HG03432 (cell line): Measurements from ENCODE around the gene CD302.
A peak's percentile ranks its signal among the peaks of the same experiment; 100 is the strongest.
"Not testable (repeated sequence)": the region's sequence is repeated elsewhere in the genome, so short reads cannot be mapped to it uniquely, and the experiment has no call there.

Experiments used
- ATAC-seq: cut with Tn5 transposase; IDR thresholded peaks from one replicate; pipeline ENCODE4 v1.9.1; 2021; ENCODE audit warnings: mild to moderate bottlenecking, moderate library complexity; ENCODE audit not compliant: unreplicated experiment

CD302 gene

DNA sequence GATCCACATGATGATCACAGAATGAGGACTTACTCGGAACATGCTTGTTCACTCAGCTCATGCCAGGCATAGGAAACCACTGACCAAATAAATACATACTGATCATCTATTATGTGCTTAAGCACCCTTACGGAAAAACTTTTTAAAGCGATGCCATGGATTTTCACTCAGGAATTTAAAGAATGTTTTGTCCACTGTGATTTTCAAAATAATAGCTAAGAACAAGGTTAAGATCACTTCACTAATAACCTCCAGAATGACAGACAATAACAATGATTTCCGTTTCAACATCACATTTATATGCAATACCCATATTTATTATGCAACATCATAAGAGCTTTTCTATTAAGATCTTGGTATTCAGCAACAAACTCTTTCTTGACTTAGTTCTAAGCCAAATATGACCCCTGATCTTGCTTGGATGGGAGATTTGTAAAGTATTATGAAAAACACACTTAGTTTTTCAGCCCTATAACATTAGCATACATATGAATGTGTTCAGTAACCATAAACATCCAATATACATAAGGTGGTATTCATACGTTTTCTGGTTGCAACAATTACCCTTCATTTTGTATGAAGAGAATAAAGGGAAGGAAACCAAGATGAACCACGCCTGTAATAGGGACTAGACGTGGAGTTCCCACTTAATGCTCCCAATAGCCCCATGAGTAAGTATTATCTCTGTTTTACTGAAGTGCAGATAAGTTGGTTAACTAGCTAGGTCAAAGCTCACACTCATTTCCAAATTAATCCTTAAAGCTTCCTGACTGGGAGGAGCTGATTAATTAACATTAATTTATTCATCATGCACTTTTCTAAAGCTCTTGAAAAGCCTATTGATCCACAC lies 1.9 kb downstream of the CD302 start:
- ATAC-seq = no peak

GRCh38 chr2:159793326-159793725 lies 4.7 kb downstream of the CD302 start:
- no peak for ATAC-seq

GRCh38 chr2:159792599-159792998 lies 5.4 kb downstream of the CD302 start:
- ATAC-seq = no peak

DNA sequence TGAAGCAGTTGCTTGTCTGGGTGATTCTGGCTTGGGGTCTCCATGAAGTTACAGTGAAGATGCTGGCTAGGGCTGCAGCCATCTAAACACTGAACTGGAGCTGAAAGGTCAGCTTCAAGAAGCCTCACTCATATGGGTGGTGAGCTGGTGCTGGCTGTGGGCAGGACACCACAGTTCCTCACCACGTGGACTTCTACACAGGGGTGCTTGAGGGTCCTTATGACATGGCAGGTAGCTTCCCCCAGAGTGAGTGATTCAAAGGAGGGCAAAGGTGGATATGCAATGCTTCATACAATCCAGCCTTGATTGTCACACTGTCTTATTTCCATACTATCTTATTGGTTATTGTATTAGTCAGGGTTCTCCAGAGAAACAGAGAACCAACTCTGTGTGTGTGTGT lies 6.0 kb downstream of the CD302 start:
- no peak for ATAC-seq

GRCh38 chr2:159790323-159790722 lies 7.7 kb downstream of the CD302 start:
- peak; percentile 67 for ATAC-seq

GRCh38 chr2:159788253-159788652 lies 9.8 kb downstream of the CD302 start:
- ATAC-seq = no peak

GRCh38 chr2:159787647-159788046 lies 10.4 kb downstream of the CD302 start:
- not testable (repeated sequence) for ATAC-seq

GRCh38 chr2:159786938-159787337 lies 11.1 kb downstream of the CD302 start:
- ATAC-seq = no peak

DNA sequence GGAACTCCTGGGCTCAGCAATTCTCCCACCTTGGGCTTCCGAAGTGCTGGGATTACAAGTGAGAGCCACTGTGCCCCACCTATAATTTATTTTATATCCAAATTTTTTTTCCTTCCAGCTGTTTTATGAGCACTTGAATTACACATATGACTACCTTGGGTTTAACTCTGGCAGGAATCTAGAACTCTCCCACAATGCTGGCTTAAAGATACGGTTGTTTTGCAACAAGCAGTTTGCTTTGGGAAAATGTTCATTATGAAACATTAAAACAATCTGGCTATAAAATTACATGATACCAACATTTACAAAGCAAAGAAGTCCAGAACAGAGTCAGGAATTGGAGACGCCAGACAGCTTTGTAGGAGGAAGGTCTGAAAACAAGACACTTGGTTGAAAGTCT lies 12.8 kb downstream of the CD302 start:
- ATAC-seq = no peak

DNA sequence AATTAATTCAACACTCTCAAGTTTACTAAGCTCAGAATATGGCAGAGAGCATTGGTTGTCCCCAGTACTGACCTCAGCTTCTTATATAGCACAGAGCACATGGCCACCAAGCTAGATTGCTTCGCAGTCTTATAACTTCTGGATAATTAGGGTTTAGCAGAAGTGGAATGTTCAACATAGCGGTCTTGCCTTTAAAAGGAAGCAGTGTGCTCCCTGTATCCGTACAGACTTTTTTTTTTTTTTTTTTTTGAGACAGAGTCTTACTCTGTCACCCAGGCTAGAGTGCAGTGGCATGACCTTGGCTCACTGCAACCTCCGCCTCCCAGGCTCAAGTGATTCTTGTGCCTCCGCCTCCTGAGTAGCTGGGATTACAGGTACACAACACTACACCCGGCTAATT lies 13.3 kb downstream of the CD302 start:
- ATAC-seq = not testable (repeated sequence)

- no peak for ATAC-seq
These were observed 14.5 kb downstream of the CD302 start for GRCh38 chr2:159783556-159783955.

DNA sequence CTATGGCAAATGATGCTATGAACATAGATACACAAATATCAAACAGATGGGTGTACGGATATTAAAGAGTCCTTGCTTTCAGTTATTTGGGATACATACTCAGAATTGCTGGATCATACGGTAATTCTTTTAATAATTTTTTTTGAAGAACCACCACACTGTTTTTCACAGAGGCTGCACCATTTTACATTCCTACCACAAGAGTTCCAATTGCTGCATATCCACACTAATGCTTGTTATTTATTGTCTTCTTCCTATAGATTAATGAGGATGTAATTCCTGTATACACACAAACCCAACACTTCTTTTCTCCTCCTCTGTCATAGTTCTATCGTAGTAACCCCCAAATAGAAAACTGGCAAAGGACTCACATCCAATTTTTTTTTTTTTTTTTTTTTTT lies 21.7 kb downstream of the CD302 start:
- no peak for ATAC-seq

DNA sequence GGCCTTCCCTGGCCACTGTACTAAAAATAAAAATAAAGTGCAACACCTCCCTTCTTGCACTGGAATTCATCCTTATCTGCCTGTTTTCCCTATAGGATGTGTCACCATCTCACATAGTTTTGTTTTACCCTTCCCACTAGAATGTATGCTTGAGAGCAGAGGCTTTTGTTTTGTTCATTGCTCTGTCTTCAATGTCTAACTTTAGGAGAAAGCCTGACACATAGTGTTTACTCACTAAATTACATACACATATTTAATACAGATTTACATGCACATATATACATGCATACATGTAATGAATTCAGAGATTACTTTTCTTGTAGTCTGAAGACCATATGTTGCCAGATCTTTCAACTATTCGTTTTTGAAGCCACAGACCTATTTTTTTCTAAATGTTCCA lies 23.0 kb downstream of the CD302 start:
- no peak for ATAC-seq

DNA sequence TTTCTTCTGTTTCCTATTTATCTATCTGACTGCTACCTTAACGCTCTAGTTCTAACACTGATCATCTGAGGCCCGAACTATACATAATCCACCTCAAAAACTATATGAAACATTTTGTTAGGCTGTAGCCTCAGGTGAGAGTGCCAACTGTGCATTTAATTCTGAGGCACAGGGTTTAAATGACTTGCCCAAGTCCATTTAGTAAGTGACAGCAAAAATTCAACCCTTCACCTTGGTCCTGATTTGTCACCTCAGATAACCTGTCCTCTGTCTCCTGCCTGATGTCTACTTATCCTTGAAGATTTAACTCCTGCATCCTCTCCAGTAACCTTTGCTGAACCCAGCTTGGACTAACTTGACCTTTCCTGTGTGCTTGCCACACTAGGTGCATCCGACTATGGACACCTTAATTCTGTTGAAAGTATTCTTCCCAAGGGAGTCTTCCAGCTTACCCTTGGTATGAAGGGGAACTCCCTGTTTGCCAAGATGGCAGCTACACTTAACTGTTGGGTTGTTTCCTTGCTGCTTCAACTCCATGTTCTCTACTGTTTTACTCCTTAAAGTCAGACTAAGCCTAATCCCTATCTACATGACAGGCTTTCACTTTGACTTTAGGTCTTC lies 23.5 kb downstream of the CD302 start:
- no peak for ATAC-seq

- no peak for ATAC-seq
These were observed 24.1 kb downstream of the CD302 start for GRCh38 chr2:159773886-159774285.

- ATAC-seq = no peak
These were observed 24.6 kb downstream of the CD302 start for GRCh38 chr2:159773426-159773825.

GRCh38 chr2:159769147-159769546 lies 28.9 kb downstream of the CD302 start:
- ATAC-seq = no peak

- ATAC-seq = no peak
These were observed 35.9 kb downstream of the CD302 start for GRCh38 chr2:159762075-159762474.

DNA sequence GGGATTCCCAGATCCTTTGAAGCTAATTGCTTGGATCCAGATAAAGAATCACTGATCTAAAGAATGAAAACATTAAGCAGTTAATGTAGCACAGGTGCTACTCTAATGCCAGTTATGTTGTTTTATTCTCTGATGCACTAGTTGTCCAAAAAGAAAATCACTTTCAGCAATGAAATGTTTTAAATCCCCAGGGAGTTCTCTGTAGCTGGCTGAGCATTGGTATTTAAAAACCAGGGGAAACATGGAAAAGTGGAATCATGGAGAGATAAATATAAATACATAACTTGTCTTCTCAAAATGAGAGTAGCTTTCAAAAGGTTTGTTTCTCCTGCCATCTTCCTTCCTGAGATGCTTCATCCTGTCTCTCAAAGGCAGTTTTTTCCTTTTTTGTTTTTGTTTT lies 37.7 kb downstream of the CD302 start:
- no peak for ATAC-seq

DNA sequence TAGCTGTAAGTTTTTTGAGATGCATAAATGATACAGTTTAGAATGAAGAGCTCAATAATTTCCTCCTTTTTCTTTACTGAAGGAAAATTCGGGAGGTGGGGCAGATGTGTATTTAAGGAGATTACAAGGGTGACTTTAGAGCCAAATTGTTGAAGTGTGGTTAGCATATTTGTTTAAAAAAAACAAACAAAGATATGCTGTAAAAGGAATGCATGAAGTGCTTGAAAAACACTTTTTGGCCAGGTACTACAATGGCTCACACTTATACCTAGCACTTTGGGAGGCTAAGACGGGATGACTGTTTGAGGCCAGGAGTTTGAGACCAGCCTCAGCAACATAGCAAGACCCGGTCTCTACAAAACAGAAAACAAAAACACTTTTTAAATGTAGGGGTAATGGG lies 38.4 kb downstream of the CD302 start:
- no peak for ATAC-seq

GRCh38 chr2:159758686-159759085 lies 39.3 kb downstream of the CD302 start:
- ATAC-seq = no peak

DNA sequence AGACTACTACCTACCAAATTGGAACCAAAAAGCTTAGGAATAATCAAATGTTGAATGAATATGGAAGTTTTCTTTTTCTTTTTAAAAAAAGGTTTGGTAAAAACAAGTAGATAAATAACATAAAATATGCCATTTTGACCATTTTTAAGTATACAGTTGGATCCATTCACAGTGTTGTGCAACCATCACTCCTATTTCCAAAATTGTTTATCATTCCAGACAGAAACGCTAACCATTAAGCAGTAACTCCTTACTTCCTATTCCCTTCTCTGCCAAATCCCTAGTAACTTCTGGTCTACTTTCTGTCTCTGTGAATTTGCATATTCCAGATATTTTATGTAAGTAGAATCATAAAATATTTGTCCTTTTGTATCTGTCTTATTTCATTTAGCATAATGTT lies 39.8 kb downstream of the CD302 start:
- ATAC-seq = no peak

GRCh38 chr2:159755788-159756187 lies 42.2 kb downstream of the CD302 start:
- no peak for ATAC-seq
